ENCODE measurements around the gene DTX3. TPM values are rescaled to one million over a fixed set of nuclear protein-coding genes. Genes with fewer than 3 reads are reported as not detected.
"Not testable (repeated sequence)": the region's sequence is repeated elsewhere in the genome, so short reads cannot be mapped to it uniquely, and the experiment has no call there.

Gene DTX3
- total RNA-seq, 2 experiments from 2014 or later: 31.5 to 32.8 TPM

GRCh38 chr12:57646659-57647049 lies 42.0 kb downstream of the DTX3 start:
- H3K4me3 Mint-ChIP-seq; H3K27me3 Mint-ChIP-seq; H3K9me3 Mint-ChIP-seq; DNase-seq; ATAC-seq (ENCODE audit: low read depth); H3K27ac Mint-ChIP-seq; POLR2A ChIA-PET; H3K36me3 Mint-ChIP-seq; H3K4me1 Mint-ChIP-seq: not testable (repeated sequence)

- Mint-ChIP-seq H3K27ac (no peak overlapping the region), H3K9me3 (peaks cover 4% of the 10 kb centered on the region), H3K4me3 (no peak overlapping the region), H3K36me3 (peaks cover 1% of the 10 kb centered on the region), H3K27me3 (peaks cover 15% of the 10 kb centered on the region), H3K4me1 (no peaks in the 10 kb centered on the region)
- POLR2A ChIA-PET: no interaction called here
- no peak for ATAC-seq (ENCODE audit: low read depth)
- no peak for DNase-seq
These were observed 49.4 kb downstream of the DTX3 start for GRCh38 chr12:57654042-57654441.

DNA sequence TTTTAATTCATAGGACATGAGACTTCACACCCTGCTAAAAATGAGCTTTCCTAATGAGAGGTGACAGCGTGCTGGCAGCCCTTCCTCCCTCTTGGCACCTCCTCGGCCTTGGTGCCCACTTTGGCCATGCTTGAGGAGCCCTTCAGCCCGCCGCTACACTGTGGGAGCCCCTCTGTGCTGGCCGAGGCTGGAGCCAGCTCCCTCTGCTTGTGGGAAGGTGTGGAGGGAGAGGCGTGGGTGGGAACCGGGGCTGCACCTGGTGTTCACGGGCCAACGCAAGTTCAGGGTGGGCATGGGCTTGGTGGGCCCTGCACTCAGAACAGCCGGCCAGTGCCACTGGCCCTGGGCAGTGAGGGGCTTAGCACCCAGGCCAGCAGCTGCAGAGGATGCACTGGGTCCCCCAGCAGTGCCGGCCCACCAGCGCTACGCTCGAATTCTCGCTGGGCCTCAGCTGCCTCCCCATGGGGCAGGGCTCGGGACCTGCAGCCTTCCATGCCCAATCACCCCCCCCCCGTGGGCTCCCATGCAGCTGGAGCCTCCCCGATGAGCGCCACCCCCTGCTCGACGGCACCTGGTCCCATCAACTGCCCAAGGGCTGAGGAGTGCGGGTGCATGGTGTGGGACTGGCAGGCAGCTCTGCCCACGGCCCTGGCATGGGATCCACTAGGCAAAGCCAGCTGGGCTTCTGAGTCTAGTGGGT lies 51.1 kb downstream of the DTX3 start:
- Mint-ChIP-seq H3K4me1 (no peaks in the 10 kb centered on the region), H3K27ac (no peak overlapping the region), H3K27me3 (peaks cover 15% of the 10 kb centered on the region), H3K9me3 (peaks cover 4% of the 10 kb centered on the region), H3K36me3 (peaks cover 1% of the 10 kb centered on the region), H3K4me3 (no peak overlapping the region)
- no peak for ATAC-seq (ENCODE audit: low read depth)
- POLR2A ChIA-PET: no interaction called here
- no peak for DNase-seq

GRCh38 chr12:57656408-57656807 lies 51.8 kb downstream of the DTX3 start:
- H3K27ac Mint-ChIP-seq; POLR2A ChIA-PET; H3K4me3 Mint-ChIP-seq; H3K9me3 Mint-ChIP-seq; ATAC-seq (ENCODE audit: low read depth); H3K36me3 Mint-ChIP-seq; DNase-seq; H3K4me1 Mint-ChIP-seq: not testable (repeated sequence)
- peaks cover 15% of the 10 kb centered on the region for H3K27me3 Mint-ChIP-seq

DNA sequence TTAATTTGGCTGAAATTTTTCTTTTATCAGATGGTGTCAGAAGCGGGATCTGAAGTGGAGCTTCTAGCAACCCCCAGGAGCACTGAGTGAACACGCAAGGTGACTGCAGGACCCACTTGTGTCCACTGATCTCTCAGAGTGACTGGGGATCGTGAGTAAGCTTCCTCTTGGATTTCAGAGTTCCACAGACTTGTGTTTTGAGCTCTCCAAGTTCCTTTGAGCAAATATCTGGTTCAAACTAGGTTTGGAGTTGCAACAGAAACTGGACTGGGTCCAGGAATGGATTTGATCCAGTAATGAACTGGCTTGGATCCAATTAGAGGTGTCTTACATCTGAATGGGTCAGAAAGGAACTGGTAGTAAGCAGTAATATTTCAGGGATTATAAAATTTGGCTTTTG lies 53.1 kb downstream of the DTX3 start:
- Mint-ChIP-seq H3K4me3 (no peak overlapping the region), H3K27ac (no peak overlapping the region), H3K4me1 (no peaks in the 10 kb centered on the region), H3K27me3 (peaks cover 15% of the 10 kb centered on the region), H3K9me3 (peaks cover 4% of the 10 kb centered on the region), H3K36me3 (peaks cover 1% of the 10 kb centered on the region)
- POLR2A ChIA-PET: no interaction called here
- DNase-seq (no peak), ATAC-seq (ENCODE audit: low read depth) (no peak)

GRCh38 chr12:57658890-57659289 lies 54.3 kb downstream of the DTX3 start:
- Mint-ChIP-seq H3K27ac (no peak overlapping the region), H3K9me3 (peaks cover 3% of the 10 kb centered on the region), H3K4me3 (no peak overlapping the region), H3K4me1 (no peaks in the 10 kb centered on the region), H3K27me3 (peaks cover 15% of the 10 kb centered on the region), H3K36me3 (no peaks in the 10 kb centered on the region)
- ATAC-seq (ENCODE audit: low read depth) (no peak), DNase-seq (no peak)
- POLR2A ChIA-PET: no interaction called here

Other genes starting within 250 kb of the DTX3 start
- 10 to 100 TPM; 91.5 to 97.1 TPM for gene R3HDM2, start 173.8 kb upstream of the DTX3 start, total RNA-seq
- gene INHBC, start 170.0 kb upstream of the DTX3 start, total RNA-seq: under 1 TPM in 1 of 2 experiments, not detected in 1; 0.14 TPM
- not detected for gene INHBE, start 149.5 kb upstream of the DTX3 start, total RNA-seq
- gene GLI1, start 145.0 kb upstream of the DTX3 start, total RNA-seq: under 1 TPM; 0.54 to 0.86 TPM
- gene ARHGAP9, start 125.0 kb upstream of the DTX3 start, total RNA-seq: 100 to 1,000 TPM; 282 to 304 TPM
- 100 to 1,000 TPM; 293 to 306 TPM for gene MARS1, start 116.8 kb upstream of the DTX3 start, total RNA-seq
- gene DDIT3, start 84.3 kb upstream of the DTX3 start, total RNA-seq: 10 to 100 TPM; 34.4 to 37.2 TPM
- gene MBD6, start 82.0 kb upstream of the DTX3 start, total RNA-seq: 10 to 100 TPM; 94.2 to 96.7 TPM
- 10 to 100 TPM; 81.0 to 84.4 TPM for gene DCTN2, start 57.6 kb upstream of the DTX3 start, total RNA-seq
- 1 to 10 TPM; 1.4 to 1.6 TPM for gene KIF5A, start 54.8 kb upstream of the DTX3 start, total RNA-seq
- 10 to 100 TPM; 21.6 to 24.1 TPM for gene PIP4K2C, start 13.6 kb upstream of the DTX3 start, total RNA-seq
- 1 to 10 TPM; 1.3 to 1.4 TPM for gene ARHGEF25, start 6.6 kb downstream of the DTX3 start, total RNA-seq
- under 1 TPM; 0.65 to 0.80 TPM for gene B4GALNT1, start 28.4 kb downstream of the DTX3 start, total RNA-seq
- gene OS9, start 89.3 kb downstream of the DTX3 start, total RNA-seq: 100 to 1,000 TPM; 135 to 140 TPM
- gene AGAP2, start 133.9 kb downstream of the DTX3 start, total RNA-seq: 10 to 100 TPM; 68.3 to 71.6 TPM
- gene TSPAN31, start 140.2 kb downstream of the DTX3 start, total RNA-seq: 10 to 100 TPM; 19.6 to 23.2 TPM
- gene CDK4, start 147.5 kb downstream of the DTX3 start, total RNA-seq: 100 to 1,000 TPM in 1 of 2 experiments, 10 to 100 TPM in 1; 98.4 to 100 TPM
- gene MARCHF9, start 150.3 kb downstream of the DTX3 start, total RNA-seq: 10 to 100 TPM; 37.1 to 38.3 TPM
- 1 to 10 TPM; 2.4 to 2.6 TPM for gene CYP27B1, start 162.3 kb downstream of the DTX3 start, total RNA-seq
- 10 to 100 TPM; 13.9 to 14.9 TPM for gene METTL1, start 167.3 kb downstream of the DTX3 start, total RNA-seq
- 1 to 10 TPM; 3.8 to 4.1 TPM for gene EEF1AKMT3, start 167.8 kb downstream of the DTX3 start, total RNA-seq
- gene TSFM, start 178.0 kb downstream of the DTX3 start, total RNA-seq: 10 to 100 TPM; 23.0 to 24.4 TPM
- 1 to 10 TPM; 5.0 to 7.1 TPM for gene AVIL, start 213.9 kb downstream of the DTX3 start, total RNA-seq
- 100 to 1,000 TPM; 161 TPM for gene CTDSP2, start 241.9 kb downstream of the DTX3 start, total RNA-seq

All from activated naive CD8-positive, alpha-beta T cell treated with anti-CD3 and anti-CD28 coated beads, Interleukin-2, amount 10 ng/mL, durations not matched to agents 7 days and 5 days (primary cell).